H1 (cell line): ENCODE measurements around the gene NBAS.

Experiments
- GTF2F1 ChIP-seq: IDR thresholded peaks from 2 replicates; pipeline ENCODE4 v1.6.1; 2012; ENCODE audit warnings: low read depth, low read length, improper control_type of control experiment, borderline replicate concordance
- MAFK ChIP-seq: IDR thresholded peaks from 2 replicates; pipeline ENCODE4 v1.6.1; 2012; ENCODE audit warnings: low read depth, mild to moderate bottlenecking, improper control_type of control experiment, low read length
- TF ChIP-seq, protein P1 (sequence below), 3 experiments: IDR thresholded peaks; 1 replicate in 2 of 3; 2 replicates in 1 of 3; pipeline versions ENCODE4 v1.5.1 to v1.6.1; 2011; ENCODE audit warnings: low read length in 3 of 3, mild to moderate bottlenecking in 3 of 3, inconsistent platforms in 2 of 3, low read depth in 1 of 3, moderate library complexity in 1 of 3; ENCODE audit not compliant: insufficient read depth in 1 of 3; ENCODE audit errors: control extremely low read depth in 1 of 3
- TF ChIP-seq, protein P2 (sequence below): IDR thresholded peaks from 2 replicates; pipeline ENCODE4 v1.6.1; 2011; ENCODE audit warnings: low read depth, mild to moderate bottlenecking, low read length; ENCODE audit not compliant: insufficient read depth

DNA sequence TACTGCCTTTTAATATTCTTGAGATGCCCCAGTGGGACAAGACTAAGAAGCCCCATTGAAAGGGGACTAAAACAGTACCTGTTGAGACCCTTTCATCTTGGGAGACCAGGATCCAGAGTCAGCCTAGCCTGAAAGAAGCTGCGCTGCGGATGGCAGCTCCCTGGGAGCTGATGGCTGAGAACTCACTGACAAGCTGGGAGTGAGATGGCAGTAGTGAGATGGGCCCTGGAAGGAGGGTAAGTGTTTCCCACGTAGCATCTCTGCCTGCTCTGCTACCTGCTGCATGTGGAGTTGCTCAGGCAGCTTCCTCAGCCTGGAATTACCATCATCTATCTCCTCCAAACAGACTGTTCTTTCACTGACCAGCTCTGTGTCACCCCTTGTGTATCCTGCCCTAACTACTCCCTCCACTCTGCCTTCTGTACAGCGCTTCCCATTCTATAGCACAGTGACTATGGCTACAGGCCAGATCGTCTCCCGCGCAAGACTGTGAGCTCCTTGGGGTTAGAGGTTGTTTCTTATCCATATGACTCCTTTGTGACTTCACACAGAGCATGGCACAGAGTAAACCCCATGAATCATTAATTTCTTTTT is 330.4 kb downstream of the NBAS start:
- TF ChIP-seq MAFK (no peak), GTF2F1 (no peak)
- TF ChIP-seq, protein P1, sequence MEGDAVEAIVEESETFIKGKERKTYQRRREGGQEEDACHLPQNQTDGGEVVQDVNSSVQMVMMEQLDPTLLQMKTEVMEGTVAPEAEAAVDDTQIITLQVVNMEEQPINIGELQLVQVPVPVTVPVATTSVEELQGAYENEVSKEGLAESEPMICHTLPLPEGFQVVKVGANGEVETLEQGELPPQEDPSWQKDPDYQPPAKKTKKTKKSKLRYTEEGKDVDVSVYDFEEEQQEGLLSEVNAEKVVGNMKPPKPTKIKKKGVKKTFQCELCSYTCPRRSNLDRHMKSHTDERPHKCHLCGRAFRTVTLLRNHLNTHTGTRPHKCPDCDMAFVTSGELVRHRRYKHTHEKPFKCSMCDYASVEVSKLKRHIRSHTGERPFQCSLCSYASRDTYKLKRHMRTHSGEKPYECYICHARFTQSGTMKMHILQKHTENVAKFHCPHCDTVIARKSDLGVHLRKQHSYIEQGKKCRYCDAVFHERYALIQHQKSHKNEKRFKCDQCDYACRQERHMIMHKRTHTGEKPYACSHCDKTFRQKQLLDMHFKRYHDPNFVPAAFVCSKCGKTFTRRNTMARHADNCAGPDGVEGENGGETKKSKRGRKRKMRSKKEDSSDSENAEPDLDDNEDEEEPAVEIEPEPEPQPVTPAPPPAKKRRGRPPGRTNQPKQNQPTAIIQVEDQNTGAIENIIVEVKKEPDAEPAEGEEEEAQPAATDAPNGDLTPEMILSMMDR (IDR thresholded peaks at IDR 0.05; ENCODE audit: control extremely low read depth in 1 of 3, insufficient read depth in 1 of 3, low read depth in 1 of 3, low read length in 3 of 3) = no peak
- TF ChIP-seq, protein P2, sequence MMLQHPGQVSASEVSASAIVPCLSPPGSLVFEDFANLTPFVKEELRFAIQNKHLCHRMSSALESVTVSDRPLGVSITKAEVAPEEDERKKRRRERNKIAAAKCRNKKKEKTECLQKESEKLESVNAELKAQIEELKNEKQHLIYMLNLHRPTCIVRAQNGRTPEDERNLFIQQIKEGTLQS = no peak
